Measurements from ENCODE around the gene ETS1.

ETS1 gene

GRCh38 chr11:128548649-128549255 lies 38.6 kb downstream of the ETS1 start:
- H3K4me1 ChIP-seq (ENCODE audit: control insufficient read depth in 5 of 5, insufficient read depth in 5 of 5, low read length in 5 of 5), result peaks cover 0 to 57% (median 50%) of the 10 kb centered on the region in 5 donors
- H3K4me3 ChIP-seq (ENCODE audit: low read depth in 1 of 5, low read length in 5 of 5), result peak overlapping the region in 4 of 5 donors; percentile 45 to 60 (median 56)
- peak overlapping the region; percentile 4 to 76 (median 25) for H3K9ac ChIP-seq (ENCODE audit: low read length in 5 of 5)
- no peaks in the 10 kb centered on the region for H3K27me3 ChIP-seq (ENCODE audit: control insufficient read depth in 5 of 5, insufficient read depth in 4 of 5, low read length in 5 of 5)
- H3K9me3 ChIP-seq (ENCODE audit: control insufficient read depth in 5 of 5, low read length in 5 of 5), result no peaks in the 10 kb centered on the region
- no peaks in the 10 kb centered on the region for H3K36me3 ChIP-seq (ENCODE audit: control insufficient read depth in 5 of 5, insufficient read depth in 5 of 5, low read length in 5 of 5)
- H3K27ac ChIP-seq (ENCODE audit: low read depth, low read length), result peak overlapping the region; percentile 87

DNA sequence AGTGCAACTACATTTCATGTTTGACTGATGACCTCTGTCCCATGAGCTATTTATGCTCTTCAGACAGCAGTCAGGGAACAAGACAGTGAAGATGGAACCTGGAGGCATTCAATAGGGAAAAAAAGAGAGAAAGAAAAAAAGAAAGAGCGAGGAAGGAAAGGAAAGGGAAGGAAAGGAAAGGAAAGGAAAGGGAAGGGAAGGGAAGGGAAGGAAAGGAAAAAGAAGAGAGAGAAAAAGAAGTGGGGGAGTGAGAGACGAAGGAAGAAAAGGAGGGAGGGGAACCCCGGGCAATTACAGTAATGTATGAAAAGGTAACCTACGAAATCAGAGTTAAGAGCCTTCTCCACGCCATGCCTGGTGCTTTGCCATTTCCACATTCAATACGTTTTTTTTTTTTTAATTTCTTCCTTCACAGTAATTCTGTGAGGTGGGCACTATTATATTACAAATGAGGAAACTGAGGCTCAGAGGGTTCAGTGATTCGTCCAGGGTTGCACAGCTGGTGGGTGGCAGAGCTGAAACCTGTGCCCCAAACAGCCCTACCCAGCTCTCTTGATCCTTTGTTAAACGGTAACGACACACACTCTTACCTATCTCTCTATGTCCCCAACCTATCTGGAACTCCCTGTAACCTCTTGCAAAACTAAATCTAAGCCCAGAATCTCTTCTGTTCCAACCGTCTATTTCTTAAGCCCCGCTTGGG lies 39.3 kb downstream of the ETS1 start:
- peak overlapping the region; percentile 4 to 76 (median 25) for H3K9ac ChIP-seq (ENCODE audit: low read length in 5 of 5)
- no peaks in the 10 kb centered on the region for H3K9me3 ChIP-seq (ENCODE audit: control insufficient read depth in 5 of 5, low read length in 5 of 5)
- no peaks in the 10 kb centered on the region for H3K36me3 ChIP-seq (ENCODE audit: control insufficient read depth in 5 of 5, insufficient read depth in 5 of 5, low read length in 5 of 5)
- peak overlapping the region; percentile 25 to 60 (median 55) for H3K4me3 ChIP-seq (ENCODE audit: low read depth in 1 of 5, low read length in 5 of 5)
- peak overlapping the region; percentile 87 for H3K27ac ChIP-seq (ENCODE audit: low read depth, low read length)
- no peaks in the 10 kb centered on the region for H3K27me3 ChIP-seq (ENCODE audit: control insufficient read depth in 5 of 5, insufficient read depth in 4 of 5, low read length in 5 of 5)
- H3K4me1 ChIP-seq (ENCODE audit: control insufficient read depth in 5 of 5, insufficient read depth in 5 of 5, low read length in 5 of 5), result peaks cover 0 to 54% (median 44%) of the 10 kb centered on the region in 5 donors

GRCh38 chr11:128546916-128547315 lies 40.4 kb downstream of the ETS1 start:
- H3K36me3 ChIP-seq (ENCODE audit: control insufficient read depth in 5 of 5, insufficient read depth in 5 of 5, low read length in 5 of 5), result no peaks in the 10 kb centered on the region
- H3K27me3 ChIP-seq (ENCODE audit: control insufficient read depth in 5 of 5, insufficient read depth in 4 of 5, low read length in 5 of 5), result no peaks in the 10 kb centered on the region
- no peak overlapping the region for H3K9ac ChIP-seq (ENCODE audit: low read length in 5 of 5)
- H3K4me3 ChIP-seq (ENCODE audit: low read depth in 1 of 5, low read length in 5 of 5), result no peak overlapping the region
- H3K4me1 ChIP-seq (ENCODE audit: control insufficient read depth in 5 of 5, insufficient read depth in 5 of 5, low read length in 5 of 5), result peaks cover 0 to 50% (median 38%) of the 10 kb centered on the region in 5 donors
- no peaks in the 10 kb centered on the region for H3K9me3 ChIP-seq (ENCODE audit: control insufficient read depth in 5 of 5, low read length in 5 of 5)
- peak overlapping the region; percentile 87 for H3K27ac ChIP-seq (ENCODE audit: low read depth, low read length)

GRCh38 chr11:128544471-128545051 lies 42.8 kb downstream of the ETS1 start:
- Histone ChIP-seq H3K9me3 (ENCODE audit: control insufficient read depth in 5 of 5, low read length in 5 of 5) (no peaks in the 10 kb centered on the region), H3K9ac (ENCODE audit: low read length in 5 of 5) (no peak overlapping the region), H3K36me3 (ENCODE audit: control insufficient read depth in 5 of 5, insufficient read depth in 5 of 5, low read length in 5 of 5) (peaks cover 0 to 3% (median 0%) of the 10 kb centered on the region in 5 donors), H3K4me3 (ENCODE audit: low read depth in 1 of 5, low read length in 5 of 5) (no peak overlapping the region), H3K27me3 (ENCODE audit: control insufficient read depth in 5 of 5, insufficient read depth in 4 of 5, low read length in 5 of 5) (no peaks in the 10 kb centered on the region), H3K4me1 (ENCODE audit: control insufficient read depth in 5 of 5, insufficient read depth in 5 of 5, low read length in 5 of 5) (peaks cover 0 to 39% (median 28%) of the 10 kb centered on the region in 5 donors), H3K27ac (ENCODE audit: low read depth, low read length) (no peak overlapping the region)

DNA sequence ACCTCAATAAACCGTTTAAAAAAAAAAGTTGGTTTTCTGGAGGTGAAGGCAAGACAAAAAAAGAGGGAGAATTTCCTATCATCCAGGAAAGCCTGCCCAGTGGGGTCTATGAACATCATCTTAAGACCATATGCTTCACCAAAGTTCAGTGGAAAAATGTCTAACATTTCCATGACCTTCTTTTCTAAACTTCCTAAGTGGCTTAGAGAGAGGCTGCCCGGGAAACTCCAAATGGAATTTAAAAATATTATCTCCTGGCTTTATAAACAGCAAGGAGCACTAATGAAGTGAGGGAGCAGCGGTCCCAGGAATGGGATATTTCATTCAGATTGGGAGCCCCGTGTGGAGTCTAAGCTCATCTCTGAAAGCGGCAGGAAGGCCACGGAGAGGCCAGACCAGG lies 46.9 kb downstream of the ETS1 start:
- Histone ChIP-seq H3K4me3 (ENCODE audit: low read depth in 1 of 5, low read length in 5 of 5) (no peak overlapping the region), H3K9me3 (ENCODE audit: control insufficient read depth in 5 of 5, low read length in 5 of 5) (no peaks in the 10 kb centered on the region), H3K4me1 (ENCODE audit: control insufficient read depth in 5 of 5, insufficient read depth in 5 of 5, low read length in 5 of 5) (peaks cover 0 to 17% (median 6%) of the 10 kb centered on the region in 5 donors), H3K27me3 (ENCODE audit: control insufficient read depth in 5 of 5, insufficient read depth in 4 of 5, low read length in 5 of 5) (no peaks in the 10 kb centered on the region), H3K36me3 (ENCODE audit: control insufficient read depth in 5 of 5, insufficient read depth in 5 of 5, low read length in 5 of 5) (peaks cover 0 to 3% (median 0%) of the 10 kb centered on the region in 5 donors), H3K9ac (ENCODE audit: low read length in 5 of 5) (no peak overlapping the region), H3K27ac (ENCODE audit: low read depth, low read length) (no peak overlapping the region)

- Histone ChIP-seq H3K36me3 (ENCODE audit: control insufficient read depth in 5 of 5, insufficient read depth in 5 of 5, low read length in 5 of 5) (peaks cover 0 to under 1% (median 0%) of the 10 kb centered on the region in 5 donors), H3K4me3 (ENCODE audit: low read depth in 1 of 5, low read length in 5 of 5) (no peak overlapping the region), H3K9me3 (ENCODE audit: control insufficient read depth in 5 of 5, low read length in 5 of 5) (no peaks in the 10 kb centered on the region), H3K9ac (ENCODE audit: low read length in 5 of 5) (no peak overlapping the region), H3K27me3 (ENCODE audit: control insufficient read depth in 5 of 5, insufficient read depth in 4 of 5, low read length in 5 of 5) (no peaks in the 10 kb centered on the region), H3K27ac (ENCODE audit: low read depth, low read length) (no peak overlapping the region), H3K4me1 (ENCODE audit: control insufficient read depth in 5 of 5, insufficient read depth in 5 of 5, low read length in 5 of 5) (peaks cover 0 to 9% (median 4%) of the 10 kb centered on the region in 5 donors)
Observed at GRCh38 chr11:128536506-128536905, 50.9 kb downstream of the ETS1 start.

DNA sequence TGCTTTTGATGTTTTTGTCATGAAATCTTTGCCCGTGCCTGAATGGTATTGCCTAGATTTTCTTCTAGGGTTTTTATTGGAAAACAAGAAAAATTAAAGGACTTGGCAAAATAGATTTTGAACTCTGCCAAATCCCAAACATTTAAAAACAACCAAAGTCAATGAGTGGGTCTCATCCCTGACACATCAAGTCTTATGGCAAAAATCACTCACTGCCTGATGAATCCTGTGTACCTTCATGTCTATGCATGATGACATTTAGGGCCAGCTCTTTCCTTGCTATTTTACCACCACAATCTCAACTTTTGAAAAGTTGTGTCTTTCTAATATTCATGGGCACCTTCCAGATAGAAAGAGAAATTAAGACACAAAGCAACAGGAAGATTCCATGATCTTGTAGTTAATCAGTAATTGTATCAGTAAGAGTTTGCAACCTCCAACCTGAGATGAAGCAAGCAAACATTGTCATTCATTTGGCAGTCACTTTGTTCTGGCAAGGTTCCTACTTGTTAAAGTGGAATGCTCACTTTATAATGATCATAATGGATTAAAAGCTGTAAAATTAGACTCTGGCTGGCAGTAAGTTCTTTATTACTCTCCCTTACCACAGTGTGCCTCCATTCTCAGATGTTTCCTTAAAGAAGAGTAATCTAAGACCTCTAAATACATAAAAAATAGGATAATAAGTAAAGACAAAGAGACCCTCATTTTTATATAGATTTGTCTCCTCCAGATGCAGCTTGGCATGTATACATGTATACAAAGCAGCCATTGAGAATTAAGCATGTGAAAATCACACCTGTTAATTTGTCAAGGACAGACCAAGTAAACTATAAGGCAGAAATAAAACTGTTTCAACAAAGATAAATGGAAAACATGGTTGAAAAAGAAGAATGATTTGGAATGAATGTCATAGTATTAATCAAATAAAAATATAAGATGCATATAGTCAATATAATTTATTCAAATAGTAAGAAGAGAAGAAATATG lies 51.6 kb downstream of the ETS1 start:
- Histone ChIP-seq H3K36me3 (ENCODE audit: control insufficient read depth in 5 of 5, insufficient read depth in 5 of 5, low read length in 5 of 5) (no peaks in the 10 kb centered on the region), H3K27ac (ENCODE audit: low read depth, low read length) (no peak overlapping the region), H3K4me1 (ENCODE audit: control insufficient read depth in 5 of 5, insufficient read depth in 5 of 5, low read length in 5 of 5) (peaks cover 0 to 16% (median 4%) of the 10 kb centered on the region in 5 donors), H3K9me3 (ENCODE audit: control insufficient read depth in 5 of 5, low read length in 5 of 5) (no peaks in the 10 kb centered on the region), H3K4me3 (ENCODE audit: low read depth in 1 of 5, low read length in 5 of 5) (no peak overlapping the region), H3K9ac (ENCODE audit: low read length in 5 of 5) (no peak overlapping the region), H3K27me3 (ENCODE audit: control insufficient read depth in 5 of 5, insufficient read depth in 4 of 5, low read length in 5 of 5) (no peaks in the 10 kb centered on the region)

- no peak overlapping the region for H3K27ac ChIP-seq (ENCODE audit: low read depth, low read length)
- H3K4me1 ChIP-seq (ENCODE audit: control insufficient read depth in 5 of 5, insufficient read depth in 5 of 5, low read length in 5 of 5), result peaks cover 3 to 23% (median 13%) of the 10 kb centered on the region in 5 donors
- no peaks in the 10 kb centered on the region for H3K27me3 ChIP-seq (ENCODE audit: control insufficient read depth in 5 of 5, insufficient read depth in 4 of 5, low read length in 5 of 5)
- no peak overlapping the region for H3K4me3 ChIP-seq (ENCODE audit: low read depth in 1 of 5, low read length in 5 of 5)
- no peaks in the 10 kb centered on the region for H3K9me3 ChIP-seq (ENCODE audit: control insufficient read depth in 5 of 5, low read length in 5 of 5)
- H3K9ac ChIP-seq (ENCODE audit: low read length in 5 of 5), result no peak overlapping the region
- no peaks in the 10 kb centered on the region for H3K36me3 ChIP-seq (ENCODE audit: control insufficient read depth in 5 of 5, insufficient read depth in 5 of 5, low read length in 5 of 5)
Observed at GRCh38 chr11:128533472-128533871, 53.9 kb downstream of the ETS1 start.

- no peaks in the 10 kb centered on the region for H3K27me3 ChIP-seq (ENCODE audit: control insufficient read depth in 5 of 5, insufficient read depth in 4 of 5, low read length in 5 of 5)
- no peak overlapping the region for H3K4me3 ChIP-seq (ENCODE audit: low read depth in 1 of 5, low read length in 5 of 5)
- H3K36me3 ChIP-seq (ENCODE audit: control insufficient read depth in 5 of 5, insufficient read depth in 5 of 5, low read length in 5 of 5), result no peaks in the 10 kb centered on the region
- H3K9me3 ChIP-seq (ENCODE audit: control insufficient read depth in 5 of 5, low read length in 5 of 5), result no peaks in the 10 kb centered on the region
- H3K9ac ChIP-seq (ENCODE audit: low read length in 5 of 5), result no peak overlapping the region
- peaks cover 3 to 25% (median 13%) of the 10 kb centered on the region in 5 donors for H3K4me1 ChIP-seq (ENCODE audit: control insufficient read depth in 5 of 5, insufficient read depth in 5 of 5, low read length in 5 of 5)
- no peak overlapping the region for H3K27ac ChIP-seq (ENCODE audit: low read depth, low read length)
Observed at GRCh38 chr11:128532572-128533091, 54.7 kb downstream of the ETS1 start.

Data from subcutaneous abdominal adipose tissue (tissue), 5 donors.